HG02759 (cell line): ENCODE data around the gene PEX14.

Source experiments
- ATAC-seq: cut with Tn5 transposase; IDR thresholded peaks from one replicate; pipeline ENCODE4 v1.9.1; 2021; ENCODE audit warnings: mild to moderate bottlenecking, moderate library complexity; ENCODE audit not compliant: unreplicated experiment

The PEX14 gene

GRCh38 chr1:10538646-10539355, 64.1 kb downstream of the PEX14 start:
- no peak for ATAC-seq

DNA sequence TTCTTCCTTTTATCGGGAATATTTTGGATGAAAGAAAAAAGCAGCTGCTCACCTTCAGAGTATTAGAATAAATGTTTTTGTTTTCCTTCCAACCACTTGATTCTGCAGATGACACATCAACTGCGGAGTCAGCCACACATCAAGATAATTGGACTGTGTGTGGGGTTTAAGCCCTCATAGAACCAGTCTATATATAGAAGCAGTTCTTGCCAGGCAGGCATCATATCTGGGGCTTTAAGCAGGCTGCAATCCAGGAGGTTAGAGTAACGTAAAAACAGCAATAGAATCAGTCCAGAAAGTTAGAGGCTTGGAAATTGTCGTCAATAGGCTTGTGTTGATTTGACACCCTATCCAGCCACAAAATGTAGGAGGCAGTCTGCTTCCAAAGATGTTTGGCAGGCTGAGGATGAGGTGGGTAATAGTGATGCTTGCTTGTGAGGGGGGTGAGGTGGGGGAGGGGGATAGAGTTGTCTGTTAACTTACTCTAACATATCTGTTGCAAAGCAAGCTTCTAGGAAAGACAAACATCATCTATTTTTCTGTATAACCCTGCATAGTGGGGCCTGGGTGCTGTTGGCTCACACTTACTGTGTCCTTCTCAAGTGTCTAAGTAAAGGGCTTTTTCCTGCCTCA, 64.8 kb downstream of the PEX14 start:
- ATAC-seq: no peak

DNA sequence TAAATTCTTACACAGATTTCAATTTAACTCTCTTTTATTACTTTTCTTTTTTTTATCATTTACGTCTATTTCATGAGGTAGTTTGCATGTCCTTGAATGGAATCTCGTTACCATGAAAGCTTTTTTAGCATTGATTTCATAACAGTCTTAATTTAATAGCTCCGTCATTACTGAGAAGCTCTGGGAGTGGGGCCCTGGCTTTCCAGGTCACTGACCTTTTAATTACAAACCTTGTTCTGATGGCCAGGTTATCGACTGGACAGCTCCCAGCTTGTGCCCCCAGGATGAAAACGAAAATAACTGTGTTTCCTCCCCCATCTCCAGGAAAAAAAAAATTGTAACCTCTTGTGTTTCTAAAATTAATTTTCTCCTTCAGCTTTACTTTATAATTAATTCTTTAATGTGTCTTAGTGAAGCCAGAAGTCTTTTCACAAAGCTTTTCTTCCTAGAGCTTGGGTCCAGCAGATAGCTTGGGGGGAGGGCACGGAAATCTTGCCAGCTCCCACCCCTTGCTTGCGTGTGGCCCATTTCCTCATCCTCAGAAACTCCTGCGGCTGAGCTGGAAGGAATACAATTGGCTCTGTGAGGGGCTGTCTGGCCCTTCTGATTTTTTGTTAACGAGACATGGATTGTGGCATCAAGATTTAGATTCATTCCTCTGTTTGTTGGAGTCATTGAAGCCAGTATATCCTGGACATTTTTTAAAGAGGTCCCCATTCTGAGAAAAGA, 65.7 kb downstream of the PEX14 start:
- no peak for ATAC-seq

- no peak for ATAC-seq
Measured at GRCh38 chr1:10541286-10541685, 66.5 kb downstream of the PEX14 start.

DNA sequence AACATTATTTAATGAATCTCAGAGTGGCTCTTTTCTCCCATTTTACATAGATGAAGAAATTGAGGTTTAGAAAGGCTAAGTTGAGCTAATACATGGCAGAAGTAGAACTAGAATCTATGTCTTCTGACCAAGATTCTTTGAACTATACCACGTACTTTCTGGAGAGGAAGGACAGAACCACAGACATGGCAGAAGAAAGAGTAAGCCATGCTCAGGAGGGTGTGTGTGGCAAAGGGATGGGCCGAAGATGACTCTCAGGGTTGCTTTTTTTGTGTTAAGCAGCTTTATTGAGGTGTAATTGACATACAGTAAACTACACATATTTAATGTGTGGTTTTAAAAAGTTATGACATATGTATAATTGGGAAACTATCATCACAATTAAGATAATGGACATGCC, 69.5 kb downstream of the PEX14 start:
- no peak for ATAC-seq

DNA sequence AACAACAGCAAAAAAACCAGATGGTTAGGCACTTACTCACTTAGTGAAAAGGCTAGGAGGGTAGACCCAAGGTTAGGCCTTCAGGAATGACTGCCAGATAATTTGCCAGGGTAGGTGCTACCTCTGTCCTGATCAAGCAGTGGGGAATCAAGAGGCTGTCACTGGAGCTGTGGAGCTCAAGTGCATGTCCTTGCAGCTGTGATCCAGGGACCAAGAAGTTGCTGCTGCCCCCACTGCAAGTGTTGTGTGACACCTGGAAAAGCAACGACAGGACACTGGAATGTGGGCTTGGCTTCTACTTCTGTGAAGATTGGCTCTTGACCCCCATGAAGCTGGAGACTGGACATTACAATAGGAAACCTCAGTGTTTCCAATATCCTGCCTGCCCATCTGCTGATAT, 72.1 kb downstream of the PEX14 start:
- no peak for ATAC-seq

DNA sequence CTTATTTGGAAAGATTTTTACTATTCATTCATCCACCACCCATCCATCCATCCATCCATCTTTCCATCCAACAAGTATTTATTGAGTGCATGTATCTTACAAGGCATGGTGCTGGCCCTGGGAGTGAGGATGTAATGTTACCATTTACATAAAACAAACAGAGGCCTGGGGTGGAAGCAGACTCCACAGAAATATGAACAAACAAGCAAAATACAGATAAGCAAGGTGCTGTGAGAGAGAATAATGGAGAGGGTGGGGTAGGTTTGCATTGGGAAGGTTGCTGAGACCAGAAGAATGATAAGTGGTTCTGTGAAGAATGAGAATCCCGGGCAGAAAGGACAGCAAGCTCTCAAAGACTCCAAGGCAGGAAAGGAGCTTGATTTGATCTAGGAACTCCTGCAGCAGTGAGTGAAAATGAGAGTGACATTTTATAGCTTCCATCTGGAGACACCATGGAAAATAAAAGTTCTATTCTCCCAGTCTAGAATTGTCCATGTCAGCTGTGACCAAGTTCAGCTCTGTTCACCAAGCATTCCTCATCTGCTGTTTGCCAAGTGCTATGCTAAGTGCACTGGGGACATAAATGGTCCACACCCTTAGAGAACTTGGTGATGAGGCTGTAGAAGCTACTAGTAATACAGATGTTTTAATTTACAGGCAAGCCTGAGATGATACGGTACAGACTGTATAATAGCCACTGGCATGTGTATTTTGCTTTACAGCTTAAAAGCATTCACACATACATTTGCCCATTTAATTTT, 75.3 kb downstream of the PEX14 start:
- ATAC-seq: no peak

DNA sequence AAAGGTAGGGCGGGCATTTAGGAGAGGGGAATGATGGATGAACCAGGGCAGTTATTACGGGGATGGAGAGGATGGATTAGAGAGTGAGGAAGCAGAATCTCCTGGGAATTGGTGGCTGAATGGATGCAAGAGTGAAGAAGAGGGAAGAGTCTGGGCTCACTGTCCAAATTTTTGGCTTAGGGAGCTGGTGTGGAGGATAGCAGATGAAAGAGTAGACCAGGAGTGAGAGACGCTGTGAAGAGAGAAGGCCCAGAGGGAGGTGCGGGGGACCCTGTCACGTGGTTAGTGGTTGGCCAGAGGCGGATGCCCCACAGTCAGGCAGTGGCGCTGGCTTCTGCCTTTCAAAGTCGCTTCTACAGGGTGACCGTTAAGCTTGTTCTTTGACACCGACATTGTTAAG, 78.4 kb downstream of the PEX14 start:
- ATAC-seq: no peak

DNA sequence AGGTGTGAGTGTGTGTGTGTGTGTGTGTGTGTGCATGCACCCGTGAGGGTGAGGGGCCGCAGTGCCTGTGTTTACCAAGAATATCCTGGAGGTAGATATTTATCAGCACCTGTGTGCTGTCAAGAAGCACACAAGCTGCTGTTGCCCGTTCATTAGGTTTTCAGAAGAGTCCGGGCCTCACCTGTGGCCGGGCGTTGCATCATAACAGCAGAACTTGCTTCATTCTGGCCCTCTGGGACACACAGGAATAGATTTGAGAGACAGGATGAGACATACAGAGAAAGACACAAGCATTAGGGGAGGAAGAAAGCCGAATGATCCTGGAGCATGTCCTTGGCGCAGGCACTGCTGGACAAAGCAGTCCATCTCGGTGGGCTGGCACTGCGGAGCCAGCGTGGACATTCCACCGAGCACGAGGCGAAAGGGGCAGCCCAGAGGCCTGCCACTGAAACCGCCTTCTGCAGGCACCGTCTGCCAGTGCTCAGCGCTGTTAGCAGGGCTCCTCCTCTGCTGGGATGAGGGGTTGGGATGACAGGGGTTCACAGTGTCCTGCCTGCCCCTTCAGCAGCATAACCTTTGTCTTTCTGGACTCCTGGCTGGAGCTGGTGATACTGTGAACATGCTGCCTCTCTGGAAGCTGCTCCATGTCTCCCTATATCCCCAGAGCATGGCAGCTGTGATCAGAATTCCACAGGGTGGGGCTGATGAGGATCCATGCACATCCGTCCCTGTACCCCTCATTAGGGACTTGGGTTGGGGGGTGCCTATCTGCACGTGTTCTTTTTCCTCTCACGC, 81.1 kb downstream of the PEX14 start:
- no peak for ATAC-seq

GRCh38 chr1:10556430-10557005, 81.8 kb downstream of the PEX14 start:
- ATAC-seq: no peak

GRCh38 chr1:10557714-10558113, 83.0 kb downstream of the PEX14 start:
- no peak for ATAC-seq

DNA sequence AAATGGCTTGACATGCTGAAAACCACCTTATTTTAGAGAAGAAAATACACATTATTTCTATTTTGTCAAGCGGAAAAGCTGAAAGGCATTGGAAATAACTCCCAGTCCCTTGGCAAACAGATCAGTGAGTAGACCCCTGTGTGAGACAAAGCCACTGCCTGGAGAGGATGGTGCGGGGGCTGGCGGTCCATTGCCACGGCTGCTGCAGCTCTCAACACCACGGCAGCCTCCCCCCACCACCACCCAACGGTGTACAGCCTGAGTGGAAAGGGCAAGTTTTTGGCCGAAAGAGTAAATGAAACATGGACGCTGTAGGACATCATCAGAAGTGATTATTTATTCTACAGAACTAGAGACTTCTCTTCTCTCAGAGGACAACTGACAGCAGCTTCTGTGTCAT, 84.6 kb downstream of the PEX14 start:
- ATAC-seq: no peak

DNA sequence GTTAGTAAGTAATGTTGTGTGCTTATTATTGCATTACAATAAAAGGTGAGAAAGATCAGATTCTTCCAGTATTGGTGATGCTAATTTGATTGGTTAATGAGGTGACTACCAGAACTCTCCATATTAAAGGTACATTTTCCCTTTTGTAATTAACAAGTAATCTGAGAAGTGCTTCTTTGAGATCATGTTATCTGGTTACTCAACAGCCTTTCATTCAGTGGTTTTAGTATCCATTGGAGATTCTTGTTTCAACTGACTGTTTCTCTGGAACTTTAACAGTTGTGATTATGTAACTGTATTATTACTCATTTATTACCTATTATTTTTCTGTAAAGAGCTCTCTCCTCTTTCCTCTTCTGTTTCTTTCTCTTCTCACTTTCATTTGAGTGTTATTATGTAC, 86.7 kb downstream of the PEX14 start:
- ATAC-seq: no peak

DNA sequence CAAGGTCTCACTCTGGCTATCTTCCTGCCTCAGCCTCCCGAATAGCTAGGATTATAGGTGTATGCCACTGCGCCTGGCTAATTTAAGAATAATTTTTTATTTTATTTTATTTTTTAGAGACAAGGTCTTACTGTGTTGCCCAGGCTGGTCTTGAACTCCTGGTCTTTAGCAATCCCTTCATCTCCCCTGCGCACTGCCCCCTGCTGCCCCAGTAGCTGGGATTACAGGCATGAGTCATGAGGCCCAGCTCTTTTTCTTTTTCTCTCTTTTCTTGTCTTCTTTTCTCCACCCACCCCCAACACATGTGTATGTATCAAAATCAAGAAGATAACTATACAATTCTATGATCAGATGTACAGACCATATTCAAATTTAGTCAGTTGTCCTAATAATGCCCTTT, 87.2 kb downstream of the PEX14 start:
- ATAC-seq: no peak

- ATAC-seq: no peak
Measured at GRCh38 chr1:10564063-10564462, 89.3 kb downstream of the PEX14 start.

DNA sequence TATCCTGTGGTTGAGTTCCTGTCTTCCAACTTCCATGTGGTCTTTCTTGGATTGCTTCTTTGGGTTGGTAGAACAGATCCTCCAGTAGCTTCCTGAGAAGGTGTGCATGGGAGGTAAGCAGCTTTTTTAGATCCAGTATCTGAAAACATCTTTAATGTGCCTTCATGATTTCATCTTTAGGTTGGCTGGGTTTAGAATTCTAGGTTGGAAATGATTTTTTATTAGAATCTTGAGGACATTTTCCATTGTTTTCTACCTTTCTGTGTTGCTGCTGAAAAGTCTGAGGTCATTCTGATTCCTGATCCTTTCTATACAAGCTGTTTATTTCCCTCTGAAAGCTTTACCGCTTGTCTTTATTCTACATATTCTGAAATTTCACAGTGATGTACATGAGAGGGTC, 94.8 kb downstream of the PEX14 start:
- no peak for ATAC-seq

- ATAC-seq: no peak
Measured at GRCh38 chr1:10575616-10576015, 100.9 kb downstream of the PEX14 start.

DNA sequence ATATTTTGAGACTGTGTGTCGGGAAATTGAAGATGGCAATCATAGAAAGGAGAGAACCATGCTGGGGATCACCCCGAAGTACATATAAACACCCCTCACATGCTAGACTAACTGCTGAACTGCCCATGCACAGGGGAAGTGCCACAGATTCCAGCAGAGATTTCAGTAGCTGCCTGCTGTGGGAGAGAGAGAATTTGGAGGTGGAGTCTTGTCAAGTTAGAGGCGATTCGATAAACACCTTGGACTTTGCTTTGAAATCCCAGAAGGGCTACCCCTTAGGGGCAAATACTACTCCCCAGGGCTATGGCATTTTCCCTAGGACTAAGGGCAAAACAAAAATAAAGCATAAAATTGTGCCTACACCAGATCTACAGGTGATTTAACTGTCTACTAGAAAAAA, 103.3 kb downstream of the PEX14 start:
- ATAC-seq: no peak

DNA sequence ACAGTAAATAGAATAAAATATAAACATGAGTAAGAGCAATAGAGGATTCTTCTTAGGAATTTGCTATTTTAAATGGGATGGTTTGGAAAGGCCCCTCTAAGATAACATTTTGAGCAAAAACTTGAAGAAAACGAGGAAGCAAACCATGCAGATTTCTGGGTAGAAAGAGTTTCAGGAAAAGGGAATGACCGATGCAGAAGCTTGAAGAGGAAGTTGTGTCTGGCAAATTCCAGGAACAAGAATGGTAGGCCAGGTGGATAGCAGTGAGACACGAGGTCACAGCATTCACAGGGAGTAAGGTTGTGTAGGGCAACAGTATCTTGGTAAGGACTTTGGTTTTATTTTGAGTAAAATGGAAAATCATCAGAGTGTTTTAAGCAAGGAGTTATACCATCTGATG, 108.9 kb downstream of the PEX14 start:
- ATAC-seq: no peak

DNA sequence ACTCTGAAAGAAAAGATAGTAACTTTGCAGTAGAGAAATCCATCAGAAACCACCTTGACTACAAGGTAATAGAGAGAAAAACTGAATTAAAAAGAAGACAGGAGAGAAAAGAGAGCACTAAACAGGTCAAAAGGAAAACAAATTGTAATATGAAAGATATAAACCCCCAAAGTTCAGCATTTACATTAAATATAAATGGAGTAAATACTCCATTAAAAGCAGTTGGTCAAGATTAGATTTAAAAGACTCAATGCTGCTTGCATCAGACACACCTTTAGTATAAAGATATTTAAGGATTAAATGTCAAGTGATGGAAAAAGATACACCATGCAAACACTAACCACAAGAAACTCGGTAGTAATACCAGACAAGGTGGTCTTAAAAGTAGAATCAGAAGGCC, 110.5 kb downstream of the PEX14 start:
- ATAC-seq: no peak
